ENCODE data around the gene ADGRL1. TPM values are rescaled to one million over a fixed set of nuclear protein-coding genes. Genes with fewer than 3 reads are reported as not detected.
A peak's percentile ranks its signal among the peaks of the same experiment; 100 is the strongest.
"Not testable (repeated sequence)": the region's sequence is repeated elsewhere in the genome, so short reads cannot be mapped to it uniquely, and the experiment has no call there.

Gene ADGRL1
- 0.85 and 1.8 TPM in 2 replicates for total RNA-seq
- total RNA-seq (2013) = 0.21 TPM
- polyA plus RNA-seq = 0.64 and 0.68 TPM in 2 replicates
- polyA minus RNA-seq = 2.7 and 3.7 TPM in 2 replicates

- Histone ChIP-seq H3K4me2 (replicated peaks; ENCODE audit: low read depth, low read length, poor library complexity, severe bottlenecking) (peak within 1 kb of the TSS; percentile 78), H3K4me1 (ENCODE audit: control insufficient read depth in 2 of 2, insufficient read depth in 2 of 2, low read length in 2 of 2) (peaks cover 12 to 13% of the 10 kb centered on the region in 2 donors), H3K4me3 (ENCODE audit: control extremely low read depth in 1 of 5, extremely low read depth in 1 of 5, insufficient read depth in 1 of 5, low read depth in 2 of 5, low read length in 4 of 5) (peak within 1 kb of the TSS; percentile 21 to 83 (median 70)), H3K27me3 (replicated peaks in 1 of 4; ENCODE audit: control extremely low read depth in 1 of 4, control insufficient read depth in 3 of 4, insufficient read depth in 4 of 4, low read length in 3 of 4) (peaks cover 0 to 51% (median 11%) of the 10 kb centered on the region in 4 experiments), H2AFZ (ENCODE audit: insufficient read depth, low read depth, low read length, poor library complexity, severe bottlenecking) (peak within 1 kb of the TSS; percentile 85), H3K9ac (ENCODE audit: low read length) (peak within 1 kb of the TSS; percentile 69), H3K9me3 (ENCODE audit: control extremely low read depth in 1 of 3, control insufficient read depth in 2 of 3, insufficient read depth in 1 of 3, low read length in 2 of 3) (peaks cover 0 to 14% (median 0%) of the 10 kb centered on the region in 3 donors)
- not testable (repeated sequence) for H3K27ac ChIP-seq (ENCODE audit: low read length in 2 of 2); H3K79me2 ChIP-seq (ENCODE audit: control insufficient read depth, insufficient read depth, low read length); H4K20me1 ChIP-seq (ENCODE audit: control insufficient read depth, insufficient read depth, low read length, poor library complexity, severe bottlenecking); H3K9me3 Mint-ChIP-seq (ENCODE audit: insufficient read depth); H3K36me3 ChIP-seq (replicated peaks in 1 of 2; ENCODE audit: control extremely low read depth in 1 of 2, control insufficient read depth in 1 of 2, extremely low read depth in 1 of 2, insufficient read depth in 2 of 2, low read length in 1 of 2); ATAC-seq (ENCODE audit: low read depth)
- Mint-ChIP-seq H3K4me1 (peaks cover 28% of the 10 kb centered on the region), H3K27ac (peak within 1 kb of the TSS; percentile 81), H3K27me3 (peaks cover 48% of the 10 kb centered on the region), H3K4me3 (peak within 1 kb of the TSS; percentile 92)
- peak; percentile 52 for DNase-seq
- WGBS (ENCODE audit: insufficient coverage) = 3% methylated on average over 71 of the region's 96 CpGs
- CTCF ChIA-PET = interaction anchor here (0.6 kb wide), 1 partner anchor 1285 kb away, joined by 3 read pairs; no protein-coding TSS in a partner anchor
- POLR2A ChIA-PET = interaction anchor here (0.6 kb wide), 1 partner anchor 69 kb away, joined by 4 read pairs; no protein-coding TSS in a partner anchor
- intact Hi-C loops (cut with micrococcal nuclease) = loop anchor here (2.0 kb wide), 1 partner anchor 69 kb away; the partner anchor contains the start of gene ASF1B
These were observed at the start of gene ADGRL1 for GRCh38 chr19:14205452-14206287. ADGRL1 (minus strand) TSS chr19:14206169; CDS start chr19:14183602, 22,567 bp downstream.

GRCh38 chr19:14255316-14255715 is 49.3 kb upstream of the ADGRL1 start:
- H3K79me2 ChIP-seq (ENCODE audit: control insufficient read depth, insufficient read depth, low read length); CTCF ChIA-PET; H3K9me3 ChIP-seq (ENCODE audit: control extremely low read depth in 1 of 3, control insufficient read depth in 2 of 3, insufficient read depth in 1 of 3, low read length in 2 of 3); H3K27me3 ChIP-seq (replicated peaks in 1 of 4; ENCODE audit: control extremely low read depth in 1 of 4, control insufficient read depth in 3 of 4, insufficient read depth in 4 of 4, low read length in 3 of 4); H3K4me3 ChIP-seq (ENCODE audit: control extremely low read depth in 1 of 5, extremely low read depth in 1 of 5, insufficient read depth in 1 of 5, low read depth in 2 of 5, low read length in 4 of 5); H4K20me1 ChIP-seq (ENCODE audit: control insufficient read depth, insufficient read depth, low read length, poor library complexity, severe bottlenecking); H2AFZ ChIP-seq (ENCODE audit: insufficient read depth, low read depth, low read length, poor library complexity, severe bottlenecking); ATAC-seq (ENCODE audit: low read depth); intact Hi-C loops (cut with micrococcal nuclease); H3K27me3 Mint-ChIP-seq; H3K9me3 Mint-ChIP-seq (ENCODE audit: insufficient read depth); POLR2A ChIA-PET; H3K27ac Mint-ChIP-seq; H3K4me3 Mint-ChIP-seq; H3K4me2 ChIP-seq (replicated peaks; ENCODE audit: low read depth, low read length, poor library complexity, severe bottlenecking); H3K4me1 ChIP-seq (ENCODE audit: control insufficient read depth in 2 of 2, insufficient read depth in 2 of 2, low read length in 2 of 2); H3K9ac ChIP-seq (ENCODE audit: low read length); DNase-seq; H3K4me1 Mint-ChIP-seq; H3K27ac ChIP-seq (ENCODE audit: low read length in 2 of 2); H3K36me3 ChIP-seq (replicated peaks in 1 of 2; ENCODE audit: control extremely low read depth in 1 of 2, control insufficient read depth in 1 of 2, extremely low read depth in 1 of 2, insufficient read depth in 2 of 2, low read length in 1 of 2): not testable (repeated sequence)
- WGBS (ENCODE audit: insufficient coverage) = no CpG with 5 or more reads among the region's 1 CpG

GRCh38 chr19:14253822-14254599 is 48.0 kb upstream of the ADGRL1 start:
- H3K27ac ChIP-seq (ENCODE audit: low read length in 2 of 2); H4K20me1 ChIP-seq (ENCODE audit: control insufficient read depth, insufficient read depth, low read length, poor library complexity, severe bottlenecking); H3K4me3 Mint-ChIP-seq; H3K9me3 ChIP-seq (ENCODE audit: control extremely low read depth in 1 of 3, control insufficient read depth in 2 of 3, insufficient read depth in 1 of 3, low read length in 2 of 3); H3K27ac Mint-ChIP-seq; H3K4me1 Mint-ChIP-seq; H3K9me3 Mint-ChIP-seq (ENCODE audit: insufficient read depth); H3K27me3 Mint-ChIP-seq; H3K27me3 ChIP-seq (replicated peaks in 1 of 4; ENCODE audit: control extremely low read depth in 1 of 4, control insufficient read depth in 3 of 4, insufficient read depth in 4 of 4, low read length in 3 of 4); ATAC-seq (ENCODE audit: low read depth); H3K36me3 ChIP-seq (replicated peaks in 1 of 2; ENCODE audit: control extremely low read depth in 1 of 2, control insufficient read depth in 1 of 2, extremely low read depth in 1 of 2, insufficient read depth in 2 of 2, low read length in 1 of 2); H2AFZ ChIP-seq (ENCODE audit: insufficient read depth, low read depth, low read length, poor library complexity, severe bottlenecking); H3K4me3 ChIP-seq (ENCODE audit: control extremely low read depth in 1 of 5, extremely low read depth in 1 of 5, insufficient read depth in 1 of 5, low read depth in 2 of 5, low read length in 4 of 5); H3K9ac ChIP-seq (ENCODE audit: low read length); CTCF ChIA-PET; intact Hi-C loops (cut with micrococcal nuclease); H3K4me2 ChIP-seq (replicated peaks; ENCODE audit: low read depth, low read length, poor library complexity, severe bottlenecking); H3K79me2 ChIP-seq (ENCODE audit: control insufficient read depth, insufficient read depth, low read length); POLR2A ChIA-PET: not testable (repeated sequence)
- WGBS (ENCODE audit: insufficient coverage) = 47% methylated on average over 7 of the region's 19 CpGs
- H3K4me1 ChIP-seq (ENCODE audit: control insufficient read depth in 2 of 2, insufficient read depth in 2 of 2, low read length in 2 of 2) = peaks cover 0 to 10% of the 10 kb centered on the region in 2 donors
- peak; percentile 36 for DNase-seq

Measured in B cell (primary cell).